ENCODE measurements around the gene FILIP1L. TPM values are rescaled to one million over a fixed set of nuclear protein-coding genes. Genes with fewer than 3 reads are reported as not detected.

Gene FILIP1L
- total and polyA plus RNA-seq, 2 of the 13 experiments (the other 11 are each of a cell fraction or from before 2014, with no cell fraction given): 8.1 to 187 TPM

GRCh38 chr3:99949956-99950670 is 164.2 kb downstream of the FILIP1L start:
- intact Hi-C loops (cut with micrococcal nuclease; ENCODE audit: unreplicated experiment): loop anchor here (10.0 kb wide), 1 partner anchor 305 kb away; no protein-coding TSS in a partner anchor
- Histone ChIP-seq H3K4me3 (replicated peaks in 1 of 3; ENCODE audit: insufficient read depth in 1 of 3, low read depth in 2 of 3, low read length in 3 of 3) (no peak overlapping the region), H3K27ac (ENCODE audit: extremely low read length, insufficient read depth, low read length) (no peak overlapping the region), H3K9me3 (ENCODE audit: low read length) (no peaks in the 10 kb centered on the region), H4K20me1 (ENCODE audit: insufficient read depth, low read length) (no peaks in the 10 kb centered on the region), H3K9ac (ENCODE audit: insufficient read depth, low read depth, low read length) (no peak overlapping the region), H3K27me3 (ENCODE audit: control insufficient read depth in 1 of 2, insufficient read depth in 2 of 2, low read length in 2 of 2) (no peaks in the 10 kb centered on the region), H3K4me1 (ENCODE audit: insufficient read depth, low read length) (peaks cover 81% of the 10 kb centered on the region), H2AFZ (ENCODE audit: low read length) (no peak overlapping the region), H3K36me3 (replicated peaks in 1 of 2; ENCODE audit: control insufficient read depth in 1 of 2, insufficient read depth in 2 of 2, low read length in 2 of 2) (no peaks in the 10 kb centered on the region), H3K79me2 (ENCODE audit: insufficient read depth, low read length) (no peaks in the 10 kb centered on the region), H3K4me2 (ENCODE audit: low read depth, low read length) (no peak overlapping the region)
- FAIRE-seq (no peak), ATAC-seq (no peak), DNase-seq (ENCODE audit: low spot score) (no peak)
- in situ Hi-C loops (cut with HindIII; ENCODE audit: extremely low pct_ligation_motif_present, low pct_unique_long_range_greater_than_20kb): no loop called here
- BruUV-seq (replicated peaks): no TSS peak
- WGBS (ENCODE audit: low lambda C conversion rate): 92% methylated on average over 5 of the region's 5 CpGs
- TF ChIP-seq HNRNPH1 (optimal IDR thresholded peaks at IDR 0.05; ENCODE audit: low read depth, low read length): no peak
- no peak for TF ChIP-seq ZNF788 (CRISPR knock-in tag; IDR thresholded peaks at IDR 0.05; ENCODE audit: borderline replicate concordance)
- no peak for TF ChIP-seq THAP7 (CRISPR knock-in tag; IDR thresholded peaks at IDR 0.05)
- TF ChIP-seq AKNA (CRISPR knock-in tag; IDR thresholded peaks at IDR 0.05; ENCODE audit: borderline replicate concordance): no peak
- TF ChIP-seq POGZ (CRISPR knock-in tag; IDR thresholded peaks at IDR 0.05): no peak
- no peak for TF ChIP-seq MEIS2 (CRISPR knock-in tag; IDR thresholded peaks at IDR 0.05)
- TF ChIP-seq NFE2L1 (CRISPR knock-in tag; IDR thresholded peaks at IDR 0.05; ENCODE audit: borderline replicate concordance): no peak
- no peak for TF ChIP-seq TARDBP (CRISPR knock-in tag; IDR thresholded peaks at IDR 0.05)
- no peak for TF ChIP-seq YY1 (IDR thresholded peaks at IDR 0.05; ENCODE audit: insufficient read depth, insufficient replicate concordance, low read depth, low read length)
- no peak for TF ChIP-seq BRCA1 (CRISPR knock-in tag; IDR thresholded peaks at IDR 0.05)
- no peak for TF ChIP-seq TAF15 (IDR thresholded peaks at IDR 0.05; ENCODE audit: low read depth, low read length, poor library complexity, severe bottlenecking)
- no peak for TF ChIP-seq RXRB (CRISPR knock-in tag; IDR thresholded peaks at IDR 0.05; ENCODE audit: borderline replicate concordance)
- TF ChIP-seq ZNF747 (CRISPR knock-in tag; IDR thresholded peaks at IDR 0.05; ENCODE audit: borderline replicate concordance): no peak
- no peak for TF ChIP-seq NR0B2 (CRISPR knock-in tag; IDR thresholded peaks at IDR 0.05)
- no peak for TF ChIP-seq ZUFSP (CRISPR knock-in tag; IDR thresholded peaks at IDR 0.05; ENCODE audit: borderline replicate concordance)
- ChIA-PET CTCF (ENCODE audit: low intra/inter-chr PET ratio, low total read pairs) (no interaction called here), POLR2A (no interaction called here)

Data from HepG2 (cell line).